Thoracic aorta (tissue), 2 donors: Measurements from ENCODE around the gene SSH2. TPM values are rescaled to one million over a fixed set of nuclear protein-coding genes. Genes with fewer than 3 reads are reported as not detected.
"Not testable (repeated sequence)": the region's sequence is repeated elsewhere in the genome, so short reads cannot be mapped to it uniquely, and the experiment has no call there.

Experiments used
- ATAC-seq: fragments of 150-250 bp; one replicate; pipeline ENCODE4 v1.8.0; 2017; ENCODE audit warnings: low read depth; ENCODE audit not compliant: insufficient number of reproducible peaks, low FRiP score
- DNase-seq: peaks from one replicate; pipeline ENCODE4 v3.0.0-alpha.2; 2020; ENCODE audit warnings: low spot score
- H3K27ac ChIP-seq, 2 donors: fragments of 200-600 bp; sonication (generic); 1 replicate in 1 of 2; 2 replicates in 1 of 2; pipeline ENCODE4 v1.5.1; 2016; ENCODE audit warnings: mild to moderate bottlenecking in 2 of 2, moderate library complexity in 2 of 2
- H3K27me3 ChIP-seq: fragments of 200-600 bp; sonication (generic); replicated peaks from 2 replicates; pipeline ENCODE4 v1.6.0; 2016; ENCODE audit warnings: mild to moderate bottlenecking; ENCODE audit not compliant: insufficient read depth
- H3K36me3 ChIP-seq: fragments of 200-600 bp; sonication (generic); one replicate; pipeline ENCODE4 v1.5.1; 2016
- H3K4me1 ChIP-seq, 2 donors: fragments of 200-600 bp; sonication (generic); 1 replicate in 1 of 2; 2 replicates in 1 of 2; pipeline versions ENCODE4 v1.5.1 to v1.6.0; 2016; ENCODE audit warnings: low read depth in 2 of 2, mild to moderate bottlenecking in 1 of 2; ENCODE audit not compliant: control insufficient read depth in 1 of 2
- H3K4me3 ChIP-seq: fragments of 200-600 bp; sonication (generic); 2 replicates; pipeline ENCODE4 v1.5.1; 2016; ENCODE audit warnings: mild to moderate bottlenecking
- H3K9me3 ChIP-seq: fragments of 200-600 bp; sonication (generic); 2 replicates; pipeline ENCODE4 v1.5.1; 2016
- total RNA-seq, 2 donors: library from RNA; depleted of rRNA; stranded (reverse); fragments of >200 nt; gene quantifications; one replicate each; pipeline versions ENCODE4 v1.1.0 to v1.2.3, GENCODE V29; 2016
- TF ChIP-seq, protein P1 (sequence below): fragments of 200-600 bp; sonication (generic); IDR thresholded peaks from one replicate; pipeline ENCODE4 v1.5.1; 2019; ENCODE audit warnings: antibody characterized with exemption

Gene SSH2
- total RNA-seq, 2 donors from 2014 or later = 31.5 to 33.2 TPM

DNA sequence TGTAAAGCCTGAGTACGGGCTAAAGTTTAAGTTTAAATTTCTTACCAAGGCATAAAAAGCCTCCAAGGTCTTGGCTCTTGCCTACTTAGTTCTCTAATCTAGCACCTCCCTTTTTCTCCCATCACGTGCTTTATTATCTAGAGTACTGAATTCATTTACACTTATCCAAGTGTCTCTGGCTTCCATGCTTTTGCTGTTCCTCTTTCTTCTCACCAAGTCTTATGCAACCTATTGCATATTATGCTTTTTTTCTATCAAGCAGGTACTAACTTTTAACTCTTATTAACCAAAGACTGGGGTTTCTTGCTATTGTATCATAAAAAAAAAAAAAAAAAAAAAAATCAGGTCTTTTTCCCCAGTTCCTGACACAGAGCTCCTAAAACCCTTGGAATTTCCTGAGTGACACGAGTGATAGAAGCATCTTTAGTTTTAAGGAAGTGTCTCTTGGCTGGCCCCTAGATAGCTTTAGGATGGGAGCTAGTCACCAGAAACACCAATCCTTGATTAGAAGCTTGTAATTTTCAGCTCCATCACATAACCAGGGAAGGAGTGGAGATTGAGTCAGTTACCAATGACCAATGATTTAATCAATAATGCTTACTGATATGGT, 44.9 kb downstream of the SSH2 start:
- DNase-seq (no peak), ATAC-seq (no peak)
- TF ChIP-seq, protein P1, sequence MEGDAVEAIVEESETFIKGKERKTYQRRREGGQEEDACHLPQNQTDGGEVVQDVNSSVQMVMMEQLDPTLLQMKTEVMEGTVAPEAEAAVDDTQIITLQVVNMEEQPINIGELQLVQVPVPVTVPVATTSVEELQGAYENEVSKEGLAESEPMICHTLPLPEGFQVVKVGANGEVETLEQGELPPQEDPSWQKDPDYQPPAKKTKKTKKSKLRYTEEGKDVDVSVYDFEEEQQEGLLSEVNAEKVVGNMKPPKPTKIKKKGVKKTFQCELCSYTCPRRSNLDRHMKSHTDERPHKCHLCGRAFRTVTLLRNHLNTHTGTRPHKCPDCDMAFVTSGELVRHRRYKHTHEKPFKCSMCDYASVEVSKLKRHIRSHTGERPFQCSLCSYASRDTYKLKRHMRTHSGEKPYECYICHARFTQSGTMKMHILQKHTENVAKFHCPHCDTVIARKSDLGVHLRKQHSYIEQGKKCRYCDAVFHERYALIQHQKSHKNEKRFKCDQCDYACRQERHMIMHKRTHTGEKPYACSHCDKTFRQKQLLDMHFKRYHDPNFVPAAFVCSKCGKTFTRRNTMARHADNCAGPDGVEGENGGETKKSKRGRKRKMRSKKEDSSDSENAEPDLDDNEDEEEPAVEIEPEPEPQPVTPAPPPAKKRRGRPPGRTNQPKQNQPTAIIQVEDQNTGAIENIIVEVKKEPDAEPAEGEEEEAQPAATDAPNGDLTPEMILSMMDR = no peak
- H3K27ac ChIP-seq = no peak overlapping the region
- H3K27me3 ChIP-seq = no peaks in the 10 kb centered on the region
- H3K4me3 ChIP-seq = no peak overlapping the region
- no peaks in the 10 kb centered on the region for H3K4me1 ChIP-seq
- H3K36me3 ChIP-seq = no peaks in the 10 kb centered on the region
- H3K9me3 ChIP-seq = no peaks in the 10 kb centered on the region

GRCh38 chr17:29883497-29883896, 46.5 kb downstream of the SSH2 start:
- Histone ChIP-seq H3K36me3 (no peaks in the 10 kb centered on the region), H3K27ac (no peak overlapping the region), H3K27me3 (no peaks in the 10 kb centered on the region), H3K9me3 (no peaks in the 10 kb centered on the region), H3K4me3 (no peak overlapping the region), H3K4me1 (no peaks in the 10 kb centered on the region)
- ATAC-seq = no peak
- no peak for DNase-seq
- TF ChIP-seq, protein P1 = no peak

- H3K27ac ChIP-seq = no peak overlapping the region
- no peak overlapping the region for H3K4me3 ChIP-seq
- TF ChIP-seq, protein P1 = no peak
- no peaks in the 10 kb centered on the region for H3K9me3 ChIP-seq
- H3K4me1 ChIP-seq = no peaks in the 10 kb centered on the region
- H3K36me3 ChIP-seq = no peaks in the 10 kb centered on the region
- ATAC-seq (no peak), DNase-seq (no peak)
- H3K27me3 ChIP-seq = no peaks in the 10 kb centered on the region
Observed at GRCh38 chr17:29881256-29881655, 48.8 kb downstream of the SSH2 start.

GRCh38 chr17:29880031-29880430, 50.0 kb downstream of the SSH2 start:
- Histone ChIP-seq H3K27ac (no peak overlapping the region), H3K9me3 (no peaks in the 10 kb centered on the region), H3K36me3 (no peaks in the 10 kb centered on the region), H3K4me3 (no peak overlapping the region), H3K27me3 (no peaks in the 10 kb centered on the region), H3K4me1 (no peaks in the 10 kb centered on the region)
- DNase-seq (no peak), ATAC-seq (no peak)
- TF ChIP-seq, protein P1 = no peak

DNA sequence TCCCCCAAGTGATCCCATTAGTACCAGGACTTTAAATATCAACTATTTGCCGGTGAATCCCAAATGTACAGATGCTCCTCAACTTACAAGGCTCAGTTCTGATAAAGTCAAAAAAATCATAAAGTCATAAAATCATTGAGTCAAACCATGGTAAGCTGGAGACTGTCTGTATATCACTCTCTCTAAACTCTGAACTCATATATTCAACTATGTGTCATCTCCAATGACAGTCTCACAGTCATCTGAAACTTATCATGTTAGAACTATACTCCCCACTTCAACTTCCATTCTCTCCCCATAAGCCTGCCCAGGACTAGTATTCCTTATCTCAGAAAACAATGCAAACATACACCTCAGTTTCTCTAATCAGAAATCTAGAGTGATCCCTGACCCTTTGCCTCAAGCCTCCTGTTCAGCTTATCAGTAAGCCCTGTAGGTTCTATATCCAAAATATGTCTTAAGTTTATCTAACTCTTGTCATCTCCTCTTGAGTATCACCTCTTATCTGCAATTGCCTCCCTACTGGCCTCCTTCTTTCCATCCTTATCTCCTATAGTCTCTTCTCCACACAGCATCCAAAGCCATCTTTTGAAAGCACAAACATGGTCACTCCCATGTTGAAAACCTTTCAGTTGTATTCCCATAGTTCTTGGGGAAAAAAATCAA, 55.0 kb downstream of the SSH2 start:
- H3K27ac ChIP-seq = no peak overlapping the region
- ATAC-seq = no peak
- H3K27me3 ChIP-seq = no peaks in the 10 kb centered on the region
- no peaks in the 10 kb centered on the region for H3K36me3 ChIP-seq
- no peak for DNase-seq
- no peaks in the 10 kb centered on the region for H3K9me3 ChIP-seq
- peaks cover 8 to 22% of the 10 kb centered on the region in 2 donors for H3K4me1 ChIP-seq
- no peak overlapping the region for H3K4me3 ChIP-seq
- TF ChIP-seq, protein P1 = no peak

- not testable (repeated sequence) for H3K27ac ChIP-seq, ATAC-seq
Observed at GRCh38 chr17:29874358-29874757, 55.7 kb downstream of the SSH2 start.

More at GRCh38 chr17:29874358-29874757, 55.7 kb downstream of the SSH2 start:
- not testable (repeated sequence) for DNase-seq, H3K27me3 ChIP-seq, H3K36me3 ChIP-seq, H3K4me3 ChIP-seq, H3K9me3 ChIP-seq
- peaks cover 8 to 22% of the 10 kb centered on the region in 2 donors for H3K4me1 ChIP-seq
